ENCODE results near the gene DLL4. TPM values are rescaled to one million over a fixed set of nuclear protein-coding genes. Genes with fewer than 3 reads are reported as not detected.

DLL4 gene
- total RNA-seq, 1 experiment from 2014 or later: 1.5 TPM

DNA sequence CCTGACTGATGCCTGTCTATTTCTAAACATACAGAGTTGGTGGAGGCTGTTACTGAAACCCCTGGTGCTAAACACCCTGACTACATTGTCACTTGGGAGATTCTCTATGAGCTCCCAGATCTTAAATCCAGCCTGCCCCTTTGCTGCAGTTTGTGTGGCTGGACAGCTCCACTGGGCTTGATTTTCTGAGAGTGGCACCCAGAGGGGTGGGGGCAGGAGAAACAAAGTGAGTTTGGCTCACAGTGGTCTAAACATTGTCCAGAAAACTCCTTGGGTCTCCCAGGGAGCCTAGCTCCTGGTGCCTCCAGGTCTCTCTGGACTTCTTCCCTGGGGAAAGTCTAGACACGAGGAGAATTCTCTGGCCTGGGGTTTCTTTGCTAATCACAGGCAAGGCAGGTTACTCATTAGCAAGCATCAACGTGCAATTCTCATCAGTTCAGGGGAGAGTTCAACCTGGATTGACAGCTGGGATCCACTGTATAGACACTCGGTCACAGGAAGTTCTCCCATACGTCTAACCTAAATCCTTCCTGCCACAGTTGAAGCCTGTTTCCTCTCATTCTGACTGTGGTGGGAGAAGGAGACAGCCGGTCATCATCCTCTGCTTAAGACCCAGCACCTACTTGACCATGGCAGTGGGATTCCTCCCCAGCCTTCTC lies 7.1 kb upstream of the DLL4 start:
- RAD21 ChIA-PET (ENCODE audit: low non-redundant PET in 1 of 2, low total read pairs in 2 of 2, uncharacterized antibody in 2 of 2, unreplicated experiment in 2 of 2): no interaction called here
- BruUV-seq (replicated peaks): no TSS peak
- no peaks in the 10 kb centered on the region for H3K27me3 ChIP-seq (ENCODE audit: insufficient read depth, low read length)
- no peaks in the 10 kb centered on the region for H3K9me3 ChIP-seq (ENCODE audit: control insufficient read depth in 1 of 2, insufficient read depth in 1 of 2, low read depth in 1 of 2, low read length in 2 of 2)
- DNase-seq (ENCODE audit: low read depth, low spot score) (no peak), ATAC-seq (no peak)
- no peak overlapping the region for H3K4me3 ChIP-seq (replicated peaks in 1 of 2; ENCODE audit: low read depth in 1 of 2, low read length in 2 of 2)
- H4K20me1 ChIP-seq (ENCODE audit: insufficient read depth): no peaks in the 10 kb centered on the region
- no peaks in the 10 kb centered on the region for H3K9me2 ChIP-seq (ENCODE audit: insufficient read depth)
- H3K36me3 ChIP-seq (ENCODE audit: control insufficient read depth in 1 of 2, insufficient read depth in 2 of 2, low read length in 2 of 2): no peaks in the 10 kb centered on the region
- no peaks in the 10 kb centered on the region; a peak in 1 of 4 replicates for H3K4me1 ChIP-seq (ENCODE audit: control insufficient read depth in 1 of 2, insufficient read depth in 2 of 2, low read length in 2 of 2)
- POLR2A ChIA-PET: no interaction called here
- CTCF ChIA-PET: interaction anchor here (1.7 kb wide), 1 partner anchor 16 kb away, joined by 5 read pairs; no protein-coding TSS in a partner anchor
- H2AFZ ChIP-seq (ENCODE audit: low read depth, low read length, poor library complexity, severe bottlenecking): no peak overlapping the region
- intact Hi-C loops (cut with micrococcal nuclease): no loop called here
- H3K79me2 ChIP-seq (ENCODE audit: insufficient read depth, low read length): no peaks in the 10 kb centered on the region
- H3K9ac ChIP-seq (ENCODE audit: low read length): no peak overlapping the region
- TF ChIP-seq EZH2 (IDR thresholded peaks at IDR 0.05) (no peak), EGR1 (IDR thresholded peaks at IDR 0.05; ENCODE audit: low read depth) (no peak), SRF (IDR thresholded peaks at IDR 0.05; ENCODE audit: low read depth) (no peak), SIN3A (IDR thresholded peaks at IDR 0.05; ENCODE audit: low read depth) (no peak), TCF7L2 (IDR thresholded peaks at IDR 0.05; ENCODE audit: borderline replicate concordance, extremely low read depth, insufficient read depth, insufficient read length) (no peak), YY1 (IDR thresholded peaks at IDR 0.05; ENCODE audit: extremely low read depth, insufficient replicate concordance, low read depth, low read length) (no peak), ELF1 (IDR thresholded peaks at IDR 0.05; ENCODE audit: borderline replicate concordance, low read depth) (no peak), POLR2AphosphoS5 (IDR thresholded peaks at IDR 0.05; ENCODE audit: low read depth, low read length) (no peak)
- TF ChIP-seq, protein P1, sequence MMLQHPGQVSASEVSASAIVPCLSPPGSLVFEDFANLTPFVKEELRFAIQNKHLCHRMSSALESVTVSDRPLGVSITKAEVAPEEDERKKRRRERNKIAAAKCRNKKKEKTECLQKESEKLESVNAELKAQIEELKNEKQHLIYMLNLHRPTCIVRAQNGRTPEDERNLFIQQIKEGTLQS (IDR thresholded peaks at IDR 0.05): no peak
- H3K4me2 ChIP-seq (ENCODE audit: low read length): no peak overlapping the region
- H3K27ac ChIP-seq (ENCODE audit: low read depth, low read length): no peak overlapping the region

DNA sequence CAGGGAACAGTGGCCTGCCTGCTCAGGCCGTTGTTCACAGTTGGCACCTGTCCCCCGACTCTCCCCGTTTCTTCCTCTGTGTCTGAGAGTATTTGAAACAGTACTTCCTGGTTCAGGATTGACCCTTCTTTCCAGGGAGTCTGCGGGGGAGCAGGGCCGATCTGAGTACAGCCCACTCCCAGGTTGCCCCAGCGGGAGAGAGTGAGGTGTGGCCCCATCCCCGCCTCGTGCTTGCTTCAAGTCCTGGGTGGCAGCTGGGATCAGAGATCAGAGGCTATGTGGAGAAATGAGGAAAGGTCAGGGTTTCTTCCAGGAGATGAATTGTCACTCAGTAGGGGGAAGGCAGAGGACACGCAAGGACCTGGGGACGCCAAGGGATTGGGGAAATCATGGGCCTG lies 6.5 kb upstream of the DLL4 start:
- no peaks in the 10 kb centered on the region for H3K9me3 ChIP-seq (ENCODE audit: control insufficient read depth in 1 of 2, insufficient read depth in 1 of 2, low read depth in 1 of 2, low read length in 2 of 2)
- ATAC-seq: no peak
- POLR2A ChIA-PET: no interaction called here
- no peak for TF ChIP-seq CEBPB (IDR thresholded peaks at IDR 0.05; ENCODE audit: low read depth)
- TF ChIP-seq, protein P2, sequence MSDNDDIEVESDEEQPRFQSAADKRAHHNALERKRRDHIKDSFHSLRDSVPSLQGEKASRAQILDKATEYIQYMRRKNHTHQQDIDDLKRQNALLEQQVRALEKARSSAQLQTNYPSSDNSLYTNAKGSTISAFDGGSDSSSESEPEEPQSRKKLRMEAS (IDR thresholded peaks at IDR 0.05): no peak
- TF ChIP-seq EZH2phosphoT487 (IDR thresholded peaks at IDR 0.05; ENCODE audit: borderline replicate concordance): no peak
- TF ChIP-seq, protein P3, sequence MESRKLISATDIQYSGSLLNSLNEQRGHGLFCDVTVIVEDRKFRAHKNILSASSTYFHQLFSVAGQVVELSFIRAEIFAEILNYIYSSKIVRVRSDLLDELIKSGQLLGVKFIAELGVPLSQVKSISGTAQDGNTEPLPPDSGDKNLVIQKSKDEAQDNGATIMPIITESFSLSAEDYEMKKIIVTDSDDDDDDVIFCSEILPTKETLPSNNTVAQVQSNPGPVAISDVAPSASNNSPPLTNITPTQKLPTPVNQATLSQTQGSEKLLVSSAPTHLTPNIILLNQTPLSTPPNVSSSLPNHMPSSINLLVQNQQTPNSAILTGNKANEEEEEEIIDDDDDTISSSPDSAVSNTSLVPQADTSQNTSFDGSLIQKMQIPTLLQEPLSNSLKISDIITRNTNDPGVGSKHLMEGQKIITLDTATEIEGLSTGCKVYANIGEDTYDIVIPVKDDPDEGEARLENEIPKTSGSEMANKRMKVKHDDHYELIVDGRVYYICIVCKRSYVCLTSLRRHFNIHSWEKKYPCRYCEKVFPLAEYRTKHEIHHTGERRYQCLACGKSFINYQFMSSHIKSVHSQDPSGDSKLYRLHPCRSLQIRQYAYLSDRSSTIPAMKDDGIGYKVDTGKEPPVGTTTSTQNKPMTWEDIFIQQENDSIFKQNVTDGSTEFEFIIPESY (IDR thresholded peaks at IDR 0.05; ENCODE audit: extremely low read depth, insufficient replicate concordance, low read length): no peak
- TF ChIP-seq, protein P1 (IDR thresholded peaks at IDR 0.05): no peak
- TF ChIP-seq FOSL1 (IDR thresholded peaks at IDR 0.05; ENCODE audit: low read depth): no peak

More for the DNA sequence above, 6.5 kb upstream of the DLL4 start:
- H3K9me2 ChIP-seq (ENCODE audit: insufficient read depth): no peaks in the 10 kb centered on the region
- H4K20me1 ChIP-seq (ENCODE audit: insufficient read depth): no peaks in the 10 kb centered on the region
- H3K36me3 ChIP-seq (ENCODE audit: control insufficient read depth in 1 of 2, insufficient read depth in 2 of 2, low read length in 2 of 2): no peaks in the 10 kb centered on the region
- no peak overlapping the region for H3K9ac ChIP-seq (ENCODE audit: low read length)
- no peak for DNase-seq (ENCODE audit: low read depth, low spot score)
- intact Hi-C loops (cut with micrococcal nuclease): no loop called here
- H3K79me2 ChIP-seq (ENCODE audit: insufficient read depth, low read length): no peaks in the 10 kb centered on the region
- BruUV-seq (replicated peaks): no TSS peak
- no peak overlapping the region for H3K4me3 ChIP-seq (replicated peaks in 1 of 2; ENCODE audit: low read depth in 1 of 2, low read length in 2 of 2)
- H3K4me1 ChIP-seq (ENCODE audit: control insufficient read depth in 1 of 2, insufficient read depth in 2 of 2, low read length in 2 of 2): peaks cover 0 to 3% of the 10 kb centered on the region in 2 experiments; a peak in 1 of 4 replicates
- no peak overlapping the region for H3K27ac ChIP-seq (ENCODE audit: low read depth, low read length)
- ChIA-PET CTCF (interaction anchor here (1.7 kb wide), 1 partner anchor 17 kb away, joined by 5 read pairs; no protein-coding TSS in a partner anchor), RAD21 (ENCODE audit: low non-redundant PET in 1 of 2, low total read pairs in 2 of 2, uncharacterized antibody in 2 of 2, unreplicated experiment in 2 of 2) (no interaction called here)
- no peak overlapping the region for H2AFZ ChIP-seq (ENCODE audit: low read depth, low read length, poor library complexity, severe bottlenecking)
- H3K4me2 ChIP-seq (ENCODE audit: low read length): no peak overlapping the region
- H3K27me3 ChIP-seq (ENCODE audit: insufficient read depth, low read length): no peaks in the 10 kb centered on the region; the same call in 1 of the 2 replicates

Measured in HCT116 (cell line).